GM19372 (cell line): ENCODE data around the gene GPR84.

Experiments used
- ATAC-seq: cut with Tn5 transposase; IDR thresholded peaks from one replicate; pipeline ENCODE4 v1.9.1; 2021; ENCODE audit warnings: mild to moderate bottlenecking, low read depth, moderate library complexity; ENCODE audit not compliant: unreplicated experiment

The GPR84 gene

GRCh38 chr12:54392485-54393206 is 28.4 kb upstream of the GPR84 start:
- ATAC-seq, result no peak

GRCh38 chr12:54390668-54391551 is 26.6 kb upstream of the GPR84 start:
- ATAC-seq, result no peak

GRCh38 chr12:54390176-54390667 is 25.9 kb upstream of the GPR84 start:
- ATAC-seq, result no peak

- no peak for ATAC-seq
Observed at GRCh38 chr12:54389607-54390175, 25.4 kb upstream of the GPR84 start.

- ATAC-seq, result no peak
Observed at GRCh38 chr12:54389134-54389508, 24.8 kb upstream of the GPR84 start.

DNA sequence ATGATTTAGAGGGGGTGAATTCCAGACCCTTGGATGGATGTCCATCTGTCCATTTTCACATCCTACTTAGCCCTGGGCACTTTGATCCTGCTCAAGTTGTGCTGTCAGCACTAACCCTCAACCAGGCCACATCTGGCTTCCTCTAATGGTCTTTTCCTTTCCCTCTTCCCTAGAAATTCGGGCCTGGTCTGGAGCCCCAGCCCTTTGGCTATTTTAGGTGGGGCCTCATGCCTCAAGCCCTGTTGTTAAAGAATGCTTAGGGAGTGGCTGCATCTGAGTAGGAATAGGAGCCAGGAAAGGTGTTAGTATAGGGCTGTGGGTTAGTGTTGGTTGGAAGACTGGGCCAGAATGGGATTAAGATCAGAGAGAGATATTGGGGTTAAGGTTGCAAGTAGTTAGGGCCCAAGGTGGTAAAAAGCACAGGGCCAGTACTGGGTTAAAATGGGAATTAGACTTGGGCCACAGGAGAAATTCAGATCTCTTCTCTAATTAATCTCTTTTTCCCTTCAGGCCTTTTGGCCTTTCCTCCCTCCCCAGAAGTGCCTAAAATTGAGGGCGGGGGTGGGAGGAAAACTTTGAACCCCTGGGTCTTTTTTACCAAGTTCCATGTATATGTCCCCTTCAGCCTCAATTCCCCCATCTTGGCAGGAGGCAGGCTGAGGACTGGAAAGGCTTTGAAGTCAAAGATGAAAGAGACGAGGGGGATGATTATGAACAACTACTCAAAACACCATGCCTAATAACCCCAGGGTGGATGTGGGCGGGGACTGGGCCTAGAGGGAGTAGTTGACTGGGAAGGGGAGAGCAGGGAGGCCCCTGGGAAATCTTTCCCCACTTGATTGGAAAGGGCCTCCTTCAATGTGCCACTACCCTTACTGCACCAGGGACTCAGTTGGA is 24.2 kb upstream of the GPR84 start:
- no peak for ATAC-seq

DNA sequence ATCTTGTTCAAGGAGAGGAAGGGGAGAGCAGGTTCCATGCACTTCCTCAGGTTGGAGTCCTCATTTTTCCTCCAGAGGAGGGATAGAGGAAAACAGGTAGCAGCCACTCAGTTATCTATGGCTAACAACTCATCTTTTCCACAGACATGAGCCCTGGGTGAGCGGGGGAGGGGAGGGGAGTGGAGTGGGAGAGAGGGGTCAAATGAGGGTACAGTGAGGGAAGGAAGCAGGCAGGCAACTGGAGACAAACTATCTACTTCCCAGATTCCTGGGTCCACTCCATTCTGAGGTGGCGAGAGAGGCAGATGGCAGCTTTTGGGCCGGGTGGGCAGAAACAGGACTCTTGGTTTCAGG is 22.8 kb upstream of the GPR84 start:
- no peak for ATAC-seq

GRCh38 chr12:54386403-54387113 is 22.3 kb upstream of the GPR84 start:
- ATAC-seq, result no peak

GRCh38 chr12:54385251-54385914 is 21.1 kb upstream of the GPR84 start:
- ATAC-seq, result no peak

GRCh38 chr12:54384591-54385041 is 20.3 kb upstream of the GPR84 start, which contains the start of gene ZNF385A:
TSS of gene ZNF385A (minus strand) at chr12:54384733. CDS start at chr12:54384514, 219 bp downstream.
- ATAC-seq, result no peak

DNA sequence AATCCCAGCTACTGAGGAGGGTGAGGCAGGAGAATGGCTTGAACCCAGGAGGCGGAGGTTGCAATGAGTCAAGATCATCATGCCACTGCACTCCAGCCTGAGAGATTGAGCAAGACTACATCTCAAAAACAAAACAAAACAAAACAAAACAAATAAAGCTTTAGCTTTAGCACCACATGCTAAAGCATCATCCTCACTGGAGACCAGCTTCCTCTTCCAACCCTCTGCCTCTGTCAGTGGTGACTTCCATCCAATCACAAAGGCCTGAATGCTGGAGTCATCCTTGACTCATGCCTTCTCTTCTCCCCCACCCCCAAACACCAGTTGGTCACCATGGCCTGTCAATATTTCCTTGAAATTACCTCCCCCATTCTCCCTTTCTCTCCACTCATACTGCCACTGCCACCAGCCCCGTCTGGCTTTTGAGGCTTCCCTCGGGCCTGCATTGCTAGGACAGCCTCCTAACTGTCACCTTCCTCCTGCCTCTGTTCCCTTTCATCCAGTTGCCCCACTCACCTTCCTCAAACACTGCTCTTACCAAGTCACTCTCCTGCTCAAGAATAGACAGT is 18.8 kb upstream of the GPR84 start:
- ATAC-seq, result no peak

DNA sequence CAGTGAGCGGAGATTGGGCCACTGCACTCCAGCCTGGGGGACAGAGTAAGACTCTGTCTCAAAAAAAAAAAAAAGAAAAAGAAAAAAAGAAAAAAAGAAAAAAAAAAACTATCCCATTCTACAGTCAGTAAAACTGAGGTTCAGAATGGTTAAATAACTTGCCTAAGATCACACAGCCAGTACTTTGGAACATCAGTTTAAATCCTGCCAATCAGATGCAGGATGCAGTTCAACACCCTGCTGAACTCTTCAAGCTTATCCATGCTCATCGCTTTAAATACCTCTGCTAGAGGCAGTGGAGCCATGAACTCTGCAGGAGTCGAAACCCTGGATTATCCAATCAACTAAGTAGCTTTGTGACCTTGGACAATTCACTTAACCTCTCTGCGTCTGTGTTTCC is 16.9 kb upstream of the GPR84 start:
- ATAC-seq, result no peak

GRCh38 chr12:54379398-54380201 is 15.3 kb upstream of the GPR84 start:
- peak; percentile 82 for ATAC-seq

- peak; percentile 50 for ATAC-seq
Observed at GRCh38 chr12:54378796-54379397, 14.6 kb upstream of the GPR84 start.

- no peak for ATAC-seq
Observed at GRCh38 chr12:54377797-54378515, 13.7 kb upstream of the GPR84 start.

DNA sequence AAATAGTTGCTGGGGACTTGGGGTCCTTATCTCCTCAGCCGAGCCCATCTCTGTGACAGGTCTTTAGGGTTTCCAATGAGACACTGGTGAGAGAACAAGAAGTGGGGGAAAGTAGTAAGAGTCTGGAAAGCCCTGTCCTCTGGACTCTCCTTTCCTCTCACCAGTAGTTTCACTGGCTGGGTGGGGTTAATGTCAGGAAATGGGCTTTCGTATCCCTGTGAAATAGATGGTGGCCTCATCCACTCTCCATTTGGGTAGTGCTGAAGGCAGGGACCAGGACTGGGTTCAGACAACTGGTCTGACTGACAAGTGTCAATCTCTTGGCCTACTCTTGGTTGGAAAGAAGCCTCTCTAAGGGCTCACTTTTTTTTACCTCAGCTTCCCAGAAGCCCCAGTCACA is 12.7 kb upstream of the GPR84 start:
- no peak for ATAC-seq

- no peak for ATAC-seq
Observed at GRCh38 chr12:54376596-54376995, 12.3 kb upstream of the GPR84 start.
